ENCODE data around the gene EIF5A2. TPM values are rescaled to one million over a fixed set of nuclear protein-coding genes. Genes with fewer than 3 reads are reported as not detected.
A peak's percentile ranks its signal among the peaks of the same experiment; 100 is the strongest.

EIF5A2 gene
- total RNA-seq, 1 experiment from 2014 or later = 16.1 TPM

- Mint-ChIP-seq H3K27me3 (ENCODE audit: insufficient read depth, unreplicated experiment) (no peaks in the 10 kb centered on the region), H3K4me1 (ENCODE audit: low read depth, unreplicated experiment) (peaks cover 8% of the 10 kb centered on the region), H3K36me3 (ENCODE audit: insufficient read depth, unreplicated experiment) (peaks cover 62% of the 10 kb centered on the region), H3K27ac (ENCODE audit: unreplicated experiment) (peak overlapping the region; percentile 100), H3K9me3 (ENCODE audit: unreplicated experiment) (no peaks in the 10 kb centered on the region), H3K4me3 (ENCODE audit: unreplicated experiment) (peak overlapping the region; percentile 100)
- Histone ChIP-seq H3K4me3 (ENCODE audit: low read depth, low read length) (peak overlapping the region; percentile 80), H3K27me3 (replicated peaks; ENCODE audit: control insufficient read depth, insufficient read depth, low read length) (no peaks in the 10 kb centered on the region), H3K9me3 (no peaks in the 10 kb centered on the region), H3K36me3 (ENCODE audit: control insufficient read depth, insufficient read depth, low read length) (no peaks in the 10 kb centered on the region; the same call in none of the 2 replicates), H3K4me1 (peaks cover 11% of the 10 kb centered on the region; the same call in 1 of the 2 replicates)
- CTCF ChIA-PET = interaction anchor here (1.3 kb wide), 2 partner anchors 57 to 455 kb away, joined by 3 to 5 read pairs; no protein-coding TSS in a partner anchor
- no peak for DNase-seq
- TF ChIP-seq, protein P1, sequence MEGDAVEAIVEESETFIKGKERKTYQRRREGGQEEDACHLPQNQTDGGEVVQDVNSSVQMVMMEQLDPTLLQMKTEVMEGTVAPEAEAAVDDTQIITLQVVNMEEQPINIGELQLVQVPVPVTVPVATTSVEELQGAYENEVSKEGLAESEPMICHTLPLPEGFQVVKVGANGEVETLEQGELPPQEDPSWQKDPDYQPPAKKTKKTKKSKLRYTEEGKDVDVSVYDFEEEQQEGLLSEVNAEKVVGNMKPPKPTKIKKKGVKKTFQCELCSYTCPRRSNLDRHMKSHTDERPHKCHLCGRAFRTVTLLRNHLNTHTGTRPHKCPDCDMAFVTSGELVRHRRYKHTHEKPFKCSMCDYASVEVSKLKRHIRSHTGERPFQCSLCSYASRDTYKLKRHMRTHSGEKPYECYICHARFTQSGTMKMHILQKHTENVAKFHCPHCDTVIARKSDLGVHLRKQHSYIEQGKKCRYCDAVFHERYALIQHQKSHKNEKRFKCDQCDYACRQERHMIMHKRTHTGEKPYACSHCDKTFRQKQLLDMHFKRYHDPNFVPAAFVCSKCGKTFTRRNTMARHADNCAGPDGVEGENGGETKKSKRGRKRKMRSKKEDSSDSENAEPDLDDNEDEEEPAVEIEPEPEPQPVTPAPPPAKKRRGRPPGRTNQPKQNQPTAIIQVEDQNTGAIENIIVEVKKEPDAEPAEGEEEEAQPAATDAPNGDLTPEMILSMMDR (IDR thresholded peaks at IDR 0.05; ENCODE audit: insufficient read depth in 1 of 2, low read depth in 1 of 2, low read length in 1 of 2, severe bottlenecking in 1 of 2, unreplicated experiment in 1 of 2) = no peak
- POLR2A ChIA-PET = interaction anchor here (0.5 to 1.7 kb wide), 7 partner anchors 15 to 647 kb away, joined by 3 to 36 read pairs (median 4); partner anchors contain the start of genes EIF5A2, PRKCI and SKIL
- no TSS peak for BruUV-seq (replicated peaks)
- intact Hi-C loops (cut with micrococcal nuclease; ENCODE audit: unreplicated experiment) = loop anchor here (1.0 kb wide), 1 partner anchor 39 kb away; the partner anchor contains the start of gene EIF5A2
These were observed 39.2 kb downstream of the EIF5A2 start for GRCh38 chr3:170869239-170869590.

GRCh38 chr3:170868577-170869238 lies 39.7 kb downstream of the EIF5A2 start:
- peaks cover 11% of the 10 kb centered on the region; the same call in 1 of the 2 replicates for H3K4me1 ChIP-seq
- Mint-ChIP-seq H3K27me3 (ENCODE audit: insufficient read depth, unreplicated experiment) (no peaks in the 10 kb centered on the region), H3K4me3 (ENCODE audit: unreplicated experiment) (peak overlapping the region; percentile 100), H3K9me3 (ENCODE audit: unreplicated experiment) (no peaks in the 10 kb centered on the region), H3K27ac (ENCODE audit: unreplicated experiment) (peak overlapping the region; percentile 100), H3K4me1 (ENCODE audit: low read depth, unreplicated experiment) (peaks cover 8% of the 10 kb centered on the region), H3K36me3 (ENCODE audit: insufficient read depth, unreplicated experiment) (peaks cover 65% of the 10 kb centered on the region)
- intact Hi-C loops (cut with micrococcal nuclease; ENCODE audit: unreplicated experiment) = loop anchor here (1.0 kb wide), 1 partner anchor 40 kb away; the partner anchor contains the start of gene EIF5A2
- no peaks in the 10 kb centered on the region; the same call in none of the 2 replicates for H3K36me3 ChIP-seq (ENCODE audit: control insufficient read depth, insufficient read depth, low read length)
- no TSS peak for BruUV-seq (replicated peaks)
- no peaks in the 10 kb centered on the region for H3K27me3 ChIP-seq (replicated peaks; ENCODE audit: control insufficient read depth, insufficient read depth, low read length)
- DNase-seq = no peak
- TF ChIP-seq, protein P1 (IDR thresholded peaks at IDR 0.05; ENCODE audit: insufficient read depth in 1 of 2, low read depth in 1 of 2, low read length in 1 of 2, severe bottlenecking in 1 of 2, unreplicated experiment in 1 of 2) = no peak
- H3K9me3 ChIP-seq = no peaks in the 10 kb centered on the region
- ChIA-PET POLR2A (interaction anchor here (0.7 to 1.7 kb wide), 3 partner anchors 37 to 904 kb away, joined by 5 to 36 read pairs (median 11); partner anchors contain the start of gene EIF5A2), CTCF (interaction anchor here (1.3 kb wide), 1 partner anchor 57 kb away, joined by 5 read pairs; no protein-coding TSS in a partner anchor)
- peak overlapping the region; percentile 80 for H3K4me3 ChIP-seq (ENCODE audit: low read depth, low read length)

DNA sequence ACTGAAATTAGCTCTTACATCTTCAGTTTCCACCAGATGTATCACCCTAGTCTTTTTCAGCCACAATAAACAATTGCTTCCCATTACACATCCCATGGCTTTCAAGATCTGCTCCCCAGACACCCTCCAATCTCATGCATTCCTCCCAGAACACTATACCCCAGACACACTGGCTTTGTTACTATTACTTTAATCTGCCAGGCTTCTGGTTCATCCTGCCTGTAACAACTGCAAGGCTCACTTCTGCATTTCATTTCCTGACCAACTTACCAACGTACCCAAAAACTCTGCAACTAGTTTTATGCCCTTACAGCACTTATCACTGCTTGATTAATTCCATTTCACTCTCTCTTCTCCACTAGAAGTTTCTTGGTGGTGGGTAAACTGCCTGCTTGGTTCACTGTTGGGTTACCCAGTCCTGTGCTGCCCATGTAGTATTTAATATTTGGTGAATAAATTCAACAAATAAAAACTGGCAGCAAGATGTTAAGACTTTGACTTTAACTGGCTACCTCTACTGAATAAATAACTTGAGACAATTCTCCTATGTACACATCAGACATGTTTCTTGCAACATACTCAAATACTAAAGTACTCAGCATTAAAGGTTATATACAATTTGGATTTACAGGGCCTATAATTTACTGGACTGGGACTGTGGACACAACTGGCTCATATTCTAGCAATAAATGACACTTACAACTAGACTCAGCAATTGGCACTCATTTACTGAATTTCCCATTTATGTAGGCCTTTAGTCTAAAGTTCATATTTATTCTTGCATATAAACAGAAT lies 41.1 kb downstream of the EIF5A2 start:
- Mint-ChIP-seq H3K27ac (ENCODE audit: unreplicated experiment) (peak overlapping the region; percentile 59), H3K27me3 (ENCODE audit: insufficient read depth, unreplicated experiment) (no peaks in the 10 kb centered on the region), H3K4me3 (ENCODE audit: unreplicated experiment) (peak overlapping the region; percentile 4), H3K9me3 (ENCODE audit: unreplicated experiment) (no peaks in the 10 kb centered on the region), H3K4me1 (ENCODE audit: low read depth, unreplicated experiment) (peaks cover 21% of the 10 kb centered on the region), H3K36me3 (ENCODE audit: insufficient read depth, unreplicated experiment) (peaks cover 75% of the 10 kb centered on the region)
- Histone ChIP-seq H3K4me3 (ENCODE audit: low read depth, low read length) (no peak overlapping the region), H3K9me3 (no peaks in the 10 kb centered on the region), H3K4me1 (peaks cover 21% of the 10 kb centered on the region; the same call in 1 of the 2 replicates), H3K36me3 (ENCODE audit: control insufficient read depth, insufficient read depth, low read length) (no peaks in the 10 kb centered on the region; the same call in none of the 2 replicates), H3K27me3 (replicated peaks; ENCODE audit: control insufficient read depth, insufficient read depth, low read length) (no peaks in the 10 kb centered on the region)
- TF ChIP-seq, protein P1 (IDR thresholded peaks at IDR 0.05; ENCODE audit: insufficient read depth in 1 of 2, low read depth in 1 of 2, low read length in 1 of 2, severe bottlenecking in 1 of 2, unreplicated experiment in 1 of 2) = no peak
- intact Hi-C loops (cut with micrococcal nuclease; ENCODE audit: unreplicated experiment) = no loop called here
- no TSS peak for BruUV-seq (replicated peaks)
- DNase-seq = no peak
- ChIA-PET POLR2A (no interaction called here), CTCF (no interaction called here)

All from Caco-2 (cell line).